NB4 (cell line): Measurements from ENCODE around the gene CSTF2T.

Experiments used
- DNase-seq: peaks from one replicate; pipeline ENCODE4 v3.0.0; 2010; ENCODE audit warnings: low read depth
- H3K4me3 ChIP-seq: one replicate; pipeline ENCODE4 v1.5.1; 2011; ENCODE audit warnings: mild to moderate bottlenecking, low read depth, low read length, moderate library complexity
- MYC ChIP-seq: IDR thresholded peaks from 2 replicates; pipeline ENCODE4 v1.6.1; 2011; ENCODE audit warnings: low read depth, low read length
- POLR2A ChIP-seq: IDR thresholded peaks from 2 replicates; pipeline ENCODE4 v1.6.1; 2011; ENCODE audit warnings: mild to moderate bottlenecking; ENCODE audit not compliant: insufficient read length; ENCODE audit errors: extremely low read depth
- TF ChIP-seq, protein P1 (sequence below): IDR thresholded peaks from one replicate; pipeline ENCODE4 v1.5.1; 2012; ENCODE audit warnings: low read depth, low read length
- TF ChIP-seq, protein P2 (sequence below): IDR thresholded peaks from 2 replicates; pipeline ENCODE4 v1.6.1; 2011; ENCODE audit warnings: low read depth, low read length

CSTF2T gene

DNA sequence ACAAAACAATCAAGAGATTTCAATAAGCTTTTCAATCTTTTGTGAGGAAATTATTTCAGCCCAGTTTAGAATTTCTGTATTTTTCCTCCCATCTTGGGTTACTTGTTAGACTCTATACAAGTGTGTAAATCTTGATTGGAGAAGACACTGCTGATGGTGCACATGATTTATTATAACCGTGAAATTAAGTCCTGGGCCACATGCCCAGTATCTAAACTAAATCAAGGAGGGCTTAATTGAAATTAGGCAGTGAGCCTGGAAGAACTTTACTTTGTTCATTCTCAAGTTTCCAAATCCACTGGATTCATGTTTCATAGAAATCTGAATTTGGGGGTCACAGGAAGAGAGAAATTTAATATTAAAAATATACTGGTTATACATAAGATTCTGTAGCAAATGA, 44.5 kb downstream of the CSTF2T start:
- TF ChIP-seq, protein P1, sequence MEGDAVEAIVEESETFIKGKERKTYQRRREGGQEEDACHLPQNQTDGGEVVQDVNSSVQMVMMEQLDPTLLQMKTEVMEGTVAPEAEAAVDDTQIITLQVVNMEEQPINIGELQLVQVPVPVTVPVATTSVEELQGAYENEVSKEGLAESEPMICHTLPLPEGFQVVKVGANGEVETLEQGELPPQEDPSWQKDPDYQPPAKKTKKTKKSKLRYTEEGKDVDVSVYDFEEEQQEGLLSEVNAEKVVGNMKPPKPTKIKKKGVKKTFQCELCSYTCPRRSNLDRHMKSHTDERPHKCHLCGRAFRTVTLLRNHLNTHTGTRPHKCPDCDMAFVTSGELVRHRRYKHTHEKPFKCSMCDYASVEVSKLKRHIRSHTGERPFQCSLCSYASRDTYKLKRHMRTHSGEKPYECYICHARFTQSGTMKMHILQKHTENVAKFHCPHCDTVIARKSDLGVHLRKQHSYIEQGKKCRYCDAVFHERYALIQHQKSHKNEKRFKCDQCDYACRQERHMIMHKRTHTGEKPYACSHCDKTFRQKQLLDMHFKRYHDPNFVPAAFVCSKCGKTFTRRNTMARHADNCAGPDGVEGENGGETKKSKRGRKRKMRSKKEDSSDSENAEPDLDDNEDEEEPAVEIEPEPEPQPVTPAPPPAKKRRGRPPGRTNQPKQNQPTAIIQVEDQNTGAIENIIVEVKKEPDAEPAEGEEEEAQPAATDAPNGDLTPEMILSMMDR = no peak
- TF ChIP-seq, protein P2, sequence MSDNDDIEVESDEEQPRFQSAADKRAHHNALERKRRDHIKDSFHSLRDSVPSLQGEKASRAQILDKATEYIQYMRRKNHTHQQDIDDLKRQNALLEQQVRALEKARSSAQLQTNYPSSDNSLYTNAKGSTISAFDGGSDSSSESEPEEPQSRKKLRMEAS = no peak
- no peak for TF ChIP-seq POLR2A
- DNase-seq = no peak
- no peak overlapping the region for H3K4me3 ChIP-seq

DNA sequence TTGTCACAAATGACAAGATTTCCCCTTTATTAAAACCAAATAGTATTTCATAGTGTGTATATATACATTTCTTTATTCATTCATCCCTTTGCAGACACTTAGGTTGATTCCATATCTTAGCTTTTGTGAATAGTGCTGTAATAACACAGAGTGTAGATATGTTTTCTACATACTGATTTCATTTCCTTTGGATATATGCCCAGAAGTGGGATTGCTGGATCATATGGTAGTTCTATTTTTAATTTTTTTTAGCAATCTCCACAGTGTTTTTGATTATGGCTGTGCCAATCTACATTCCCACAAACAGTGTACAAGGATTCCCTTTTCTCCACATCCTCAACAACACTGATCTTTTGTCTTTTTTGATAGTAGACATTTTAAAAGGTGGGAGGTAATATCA, 46.4 kb downstream of the CSTF2T start:
- TF ChIP-seq POLR2A (no peak), MYC (no peak)
- TF ChIP-seq, protein P1 = no peak
- TF ChIP-seq, protein P2 = no peak
- no peak for DNase-seq
- no peak overlapping the region for H3K4me3 ChIP-seq

DNA sequence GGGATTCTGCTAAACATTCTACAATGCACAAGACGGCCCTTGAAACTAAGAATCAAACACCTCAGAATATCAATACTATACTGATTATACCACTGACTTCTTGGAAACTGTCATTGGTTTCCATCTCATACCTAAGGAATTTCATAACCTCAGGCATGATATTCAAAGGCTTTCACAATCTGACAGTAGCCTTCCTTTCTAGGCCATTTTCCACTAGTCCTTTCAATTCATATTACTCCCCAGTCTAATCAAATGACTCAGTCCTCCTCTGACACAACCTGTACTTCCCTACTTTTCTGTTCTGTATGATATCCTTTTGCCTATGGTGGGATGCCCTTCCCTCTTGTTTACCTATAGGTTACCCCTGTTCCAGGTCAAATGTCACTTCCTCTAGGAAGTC, 48.3 kb downstream of the CSTF2T start:
- H3K4me3 ChIP-seq = no peak overlapping the region
- TF ChIP-seq MYC (no peak), POLR2A (no peak)
- TF ChIP-seq, protein P2 = no peak
- TF ChIP-seq, protein P1 = no peak
- no peak for DNase-seq

DNA sequence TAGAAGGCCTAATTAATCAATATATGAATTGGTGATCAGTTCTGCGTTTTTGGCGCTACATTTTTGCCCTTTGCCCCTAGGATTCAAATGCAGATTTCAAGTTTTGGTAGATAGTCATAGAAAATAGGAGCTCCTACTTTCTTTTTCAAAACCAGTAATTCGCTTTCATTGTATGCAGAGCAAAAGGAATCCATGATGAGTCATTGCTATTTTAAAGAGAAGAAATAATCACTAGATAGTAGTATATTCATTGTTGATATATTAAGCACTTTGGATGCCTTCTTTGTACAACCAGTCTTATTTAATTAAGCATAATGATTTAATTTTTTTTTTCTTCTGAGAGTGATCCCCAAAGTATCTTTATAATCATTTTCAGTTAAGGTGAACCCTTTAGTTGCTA, 50.3 kb downstream of the CSTF2T start:
- no peak overlapping the region for H3K4me3 ChIP-seq
- no peak for DNase-seq
- no peak for TF ChIP-seq MYC
- no peak for TF ChIP-seq POLR2A
- TF ChIP-seq, protein P1 = no peak
- TF ChIP-seq, protein P2 = no peak
